GM18870 (cell line): ENCODE data around the gene CTNNA1.
"Not testable (repeated sequence)": the region's sequence is repeated elsewhere in the genome, so short reads cannot be mapped to it uniquely, and the experiment has no call there.

Experiments
- ATAC-seq: cut with Tn5 transposase; IDR thresholded peaks from one replicate; pipeline ENCODE4 v1.9.1; 2021; ENCODE audit warnings: moderate library complexity; ENCODE audit not compliant: unreplicated experiment

The CTNNA1 gene

GRCh38 chr5:138803935-138804334, 50.7 kb downstream of the CTNNA1 start:
- no peak for ATAC-seq

GRCh38 chr5:138805096-138805495, 51.9 kb downstream of the CTNNA1 start:
- ATAC-seq, result no peak

GRCh38 chr5:138807182-138807581, 54.0 kb downstream of the CTNNA1 start:
- no peak for ATAC-seq

- no peak for ATAC-seq
These were observed 56.2 kb downstream of the CTNNA1 start for GRCh38 chr5:138809391-138809790.

GRCh38 chr5:138810861-138811260, 57.6 kb downstream of the CTNNA1 start:
- not testable (repeated sequence) for ATAC-seq

- ATAC-seq, result no peak
These were observed 62.3 kb downstream of the CTNNA1 start for GRCh38 chr5:138815529-138815928.

- ATAC-seq, result no peak
These were observed 64.0 kb downstream of the CTNNA1 start for GRCh38 chr5:138817241-138817640.

GRCh38 chr5:138819081-138819480, 65.9 kb downstream of the CTNNA1 start:
- ATAC-seq, result no peak

GRCh38 chr5:138820695-138821094, 67.5 kb downstream of the CTNNA1 start:
- no peak for ATAC-seq

- no peak for ATAC-seq
These were observed 71.3 kb downstream of the CTNNA1 start for GRCh38 chr5:138824516-138824915.

- no peak for ATAC-seq
These were observed 72.0 kb downstream of the CTNNA1 start for GRCh38 chr5:138824924-138825863.

- no peak for ATAC-seq
These were observed 75.3 kb downstream of the CTNNA1 start for GRCh38 chr5:138828556-138828955.

- no peak for ATAC-seq
These were observed 76.1 kb downstream of the CTNNA1 start for GRCh38 chr5:138829341-138829740.

GRCh38 chr5:138831703-138832102, 78.5 kb downstream of the CTNNA1 start:
- ATAC-seq, result no peak

- no peak for ATAC-seq
These were observed 79.0 kb downstream of the CTNNA1 start for GRCh38 chr5:138832218-138832617.

- ATAC-seq, result no peak
These were observed 79.9 kb downstream of the CTNNA1 start for GRCh38 chr5:138833080-138833479.

- no peak for ATAC-seq
These were observed 80.7 kb downstream of the CTNNA1 start for GRCh38 chr5:138833726-138834480.

- not testable (repeated sequence) for ATAC-seq
These were observed 81.6 kb downstream of the CTNNA1 start for GRCh38 chr5:138834853-138835252.

- no peak for ATAC-seq
These were observed 83.9 kb downstream of the CTNNA1 start for GRCh38 chr5:138837160-138837559.

GRCh38 chr5:138840103-138840502, 86.9 kb downstream of the CTNNA1 start:
- no peak for ATAC-seq

- ATAC-seq, result no peak
These were observed 88.3 kb downstream of the CTNNA1 start for GRCh38 chr5:138841531-138841930.
